HG03039 (cell line): ENCODE results near the gene OBSL1.

ENCODE experiments used
- ATAC-seq: cut with Tn5 transposase; IDR thresholded peaks from one replicate; pipeline ENCODE4 v1.9.1; 2021; ENCODE audit warnings: mild to moderate bottlenecking, moderate library complexity; ENCODE audit not compliant: unreplicated experiment

Gene OBSL1

DNA sequence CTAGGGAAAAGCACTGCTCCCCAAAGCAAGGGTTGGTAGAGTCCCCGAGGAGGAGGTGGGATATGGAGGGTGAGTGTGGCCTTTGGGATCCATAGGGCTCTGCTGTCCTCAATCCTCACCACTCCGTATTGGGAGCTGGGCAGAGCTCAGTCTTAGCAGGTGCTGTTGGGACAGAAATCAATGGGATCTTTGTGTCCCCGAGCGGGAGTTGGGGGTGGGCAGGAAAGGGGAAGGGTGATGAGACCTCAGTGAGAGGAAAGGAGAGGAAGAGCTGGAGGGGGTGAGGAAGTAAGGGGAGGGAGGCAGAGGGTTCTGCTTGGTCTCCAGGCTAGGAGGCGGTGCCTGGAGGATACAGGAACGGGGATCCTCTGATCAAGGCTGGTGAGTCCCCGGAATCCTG, 54.5 kb downstream of the OBSL1 start:
- ATAC-seq = no peak

DNA sequence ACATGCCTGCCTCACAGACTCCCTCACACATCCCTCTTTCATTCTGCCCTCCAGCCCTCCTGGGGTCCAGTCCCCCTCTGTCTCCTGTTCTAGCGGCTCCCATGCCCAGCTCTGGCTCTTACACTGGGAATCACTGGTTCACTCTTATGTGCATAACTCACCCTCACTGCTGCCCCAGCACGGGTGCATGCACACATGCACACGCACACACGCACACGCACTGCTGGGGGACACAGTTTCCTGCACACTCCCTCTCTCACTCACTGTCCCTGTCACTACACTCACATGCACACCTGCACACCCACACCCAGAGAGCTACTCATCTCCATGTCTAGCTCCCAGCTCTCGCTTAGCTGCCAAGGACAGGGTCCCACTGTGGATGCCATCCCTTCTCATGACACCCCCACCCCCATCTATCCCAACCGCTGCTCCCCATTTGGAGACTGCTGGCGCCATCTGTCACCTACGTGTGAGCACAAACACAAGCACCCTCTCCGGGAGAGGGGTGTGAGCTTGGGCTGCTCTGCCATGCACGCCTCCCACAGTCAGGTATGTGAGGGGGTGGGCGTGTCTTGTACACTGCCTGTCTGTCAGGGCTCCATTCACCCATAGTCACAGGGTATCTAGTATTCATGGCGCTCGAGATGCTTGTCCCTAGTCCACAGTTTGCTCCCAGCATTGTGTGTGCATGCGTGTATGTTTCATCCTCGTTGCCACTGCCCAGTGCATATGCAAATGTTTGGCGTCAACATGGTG, 55.3 kb downstream of the OBSL1 start:
- ATAC-seq = no peak

DNA sequence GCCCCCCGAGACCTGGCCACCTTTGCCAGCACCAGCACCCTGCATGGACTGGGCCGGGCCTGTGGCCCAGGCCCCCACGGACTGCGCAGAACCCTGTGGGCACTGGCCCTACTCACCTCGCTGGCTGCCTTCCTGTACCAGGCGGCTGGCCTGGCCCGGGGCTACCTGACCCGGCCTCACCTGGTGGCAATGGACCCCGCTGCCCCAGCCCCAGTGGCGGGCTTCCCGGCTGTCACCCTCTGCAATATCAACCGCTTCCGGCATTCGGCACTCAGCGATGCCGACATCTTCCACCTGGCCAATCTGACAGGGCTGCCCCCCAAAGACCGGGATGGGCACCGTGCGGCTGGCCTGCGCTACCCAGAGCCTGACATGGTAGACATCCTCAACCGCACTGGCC, 56.5 kb downstream of the OBSL1 start:
- no peak for ATAC-seq

DNA sequence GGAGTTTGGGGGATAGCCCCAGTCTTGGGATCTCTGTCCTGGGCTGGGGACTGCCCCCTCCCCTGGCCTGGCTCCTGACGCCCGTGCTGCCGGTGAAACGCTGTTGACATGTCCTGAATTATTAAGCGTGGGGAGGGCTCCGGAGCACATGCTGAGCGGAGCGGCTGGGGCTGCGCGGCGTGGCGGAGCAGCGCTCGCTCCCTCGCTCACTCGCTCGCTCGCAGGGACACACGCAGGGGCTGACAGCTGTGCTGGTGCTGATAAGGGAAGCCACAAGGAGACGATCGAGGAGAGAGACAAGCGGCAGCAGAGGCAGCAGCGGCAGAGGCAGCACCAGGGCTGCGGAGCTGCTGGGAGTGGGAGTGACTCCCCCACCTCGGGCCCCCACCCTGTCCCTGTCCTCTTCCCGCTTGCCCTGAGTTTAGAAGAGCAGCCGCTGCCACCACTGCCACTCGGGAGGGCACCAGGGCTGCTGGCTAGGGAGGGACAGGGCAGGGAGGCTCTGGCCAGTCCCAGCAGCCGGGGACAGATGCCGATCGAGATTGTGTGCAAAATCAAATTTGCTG, 57.1 kb downstream of the OBSL1 start, which contains the start of gene ASIC4:
TSS of gene ASIC4 (plus strand) at position 287 of the 566 bp plus-strand sequence. CDS start at position 530, 243 bp downstream.
- no peak for ATAC-seq

DNA sequence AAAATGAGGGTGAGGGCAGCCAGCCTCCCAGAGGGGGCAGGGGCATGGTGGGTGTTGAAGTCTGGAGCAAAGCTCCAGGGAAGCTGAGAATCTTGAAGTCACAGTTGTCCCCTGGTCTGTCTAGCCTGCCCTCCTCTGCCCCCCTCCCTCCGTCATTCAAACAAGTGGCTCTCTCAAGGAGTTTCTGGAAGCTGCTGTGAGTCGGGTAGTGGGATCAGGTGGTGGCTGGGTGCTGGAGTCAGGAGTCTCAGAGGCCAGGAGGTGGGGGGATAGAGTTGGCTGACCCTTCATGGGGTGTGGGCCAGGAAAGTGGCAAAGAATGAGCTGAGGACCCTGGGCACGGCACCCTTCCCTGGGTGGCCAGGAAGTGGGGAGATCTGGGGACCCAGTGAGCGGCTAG, 57.6 kb downstream of the OBSL1 start:
- no peak for ATAC-seq

DNA sequence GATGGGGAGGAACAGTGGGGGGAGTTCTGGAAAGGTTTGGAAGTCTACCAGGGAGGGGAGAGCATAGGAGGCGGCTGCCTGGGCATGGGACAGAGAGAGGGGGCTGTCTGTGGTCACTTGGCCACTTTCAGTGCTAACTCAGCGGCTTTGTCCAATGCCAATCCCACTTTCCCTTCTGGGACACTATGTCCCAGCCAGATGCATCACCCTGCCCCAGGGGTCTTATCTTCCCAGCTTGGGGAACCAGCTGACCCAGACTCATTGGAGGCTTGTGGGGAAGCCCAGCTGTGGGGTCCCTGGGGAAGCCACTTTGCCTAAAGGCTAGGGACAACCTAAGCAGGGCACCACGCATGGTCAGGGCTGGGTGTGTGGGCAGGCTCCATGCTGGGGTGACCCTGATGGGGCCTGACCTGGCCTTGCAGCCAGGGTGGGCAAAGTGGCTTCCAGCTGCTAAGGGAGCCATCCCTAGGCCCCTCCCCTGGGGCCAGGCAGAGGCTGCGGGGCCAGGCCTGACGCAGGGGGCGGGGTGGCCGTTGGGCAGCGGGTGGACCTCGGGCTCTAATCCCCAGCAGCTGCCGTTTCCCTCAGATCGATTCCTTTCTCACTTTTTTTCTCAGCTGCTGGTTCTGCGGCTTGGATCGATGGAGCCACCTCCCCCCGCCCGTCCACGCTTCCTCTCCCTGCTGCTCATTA, 58.7 kb downstream of the OBSL1 start:
- ATAC-seq = no peak

DNA sequence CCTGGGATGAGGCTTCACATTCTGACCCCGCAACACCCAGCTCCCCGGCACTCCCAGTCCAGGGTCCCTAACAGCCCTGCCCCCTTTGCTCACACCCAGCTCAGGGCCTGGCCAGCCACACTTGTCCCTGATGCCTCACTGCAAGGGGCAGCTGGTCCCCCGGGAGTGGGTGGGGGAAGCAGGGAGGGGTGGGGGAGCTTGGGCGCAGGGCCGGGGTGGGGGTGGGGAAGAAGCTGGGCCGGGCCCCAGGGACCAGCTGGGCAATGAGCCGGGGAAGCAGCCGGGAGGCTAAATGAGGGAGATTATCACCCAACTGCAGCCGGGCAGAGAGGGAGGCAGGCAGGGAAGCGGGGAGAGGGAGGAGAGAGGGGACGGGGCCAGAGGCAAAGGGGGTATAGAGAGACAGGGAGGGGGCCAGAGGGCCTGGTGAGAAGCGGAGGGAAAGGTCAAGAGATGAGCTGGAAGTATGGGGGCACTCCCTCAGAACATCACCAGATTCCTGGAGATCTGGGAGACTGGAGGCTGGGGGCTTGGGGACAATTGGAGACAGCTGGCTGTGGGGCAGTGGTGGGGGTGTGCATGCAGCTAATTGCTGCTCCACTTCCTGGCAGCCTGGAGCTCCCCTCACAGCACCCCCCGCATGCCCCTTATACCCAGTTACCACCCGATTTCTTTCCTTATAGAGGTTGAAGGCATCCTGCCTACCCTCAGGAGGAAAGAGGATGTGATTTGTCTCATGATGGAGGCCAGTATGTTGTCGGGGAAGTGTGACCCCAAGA, 59.6 kb downstream of the OBSL1 start:
- no peak for ATAC-seq

DNA sequence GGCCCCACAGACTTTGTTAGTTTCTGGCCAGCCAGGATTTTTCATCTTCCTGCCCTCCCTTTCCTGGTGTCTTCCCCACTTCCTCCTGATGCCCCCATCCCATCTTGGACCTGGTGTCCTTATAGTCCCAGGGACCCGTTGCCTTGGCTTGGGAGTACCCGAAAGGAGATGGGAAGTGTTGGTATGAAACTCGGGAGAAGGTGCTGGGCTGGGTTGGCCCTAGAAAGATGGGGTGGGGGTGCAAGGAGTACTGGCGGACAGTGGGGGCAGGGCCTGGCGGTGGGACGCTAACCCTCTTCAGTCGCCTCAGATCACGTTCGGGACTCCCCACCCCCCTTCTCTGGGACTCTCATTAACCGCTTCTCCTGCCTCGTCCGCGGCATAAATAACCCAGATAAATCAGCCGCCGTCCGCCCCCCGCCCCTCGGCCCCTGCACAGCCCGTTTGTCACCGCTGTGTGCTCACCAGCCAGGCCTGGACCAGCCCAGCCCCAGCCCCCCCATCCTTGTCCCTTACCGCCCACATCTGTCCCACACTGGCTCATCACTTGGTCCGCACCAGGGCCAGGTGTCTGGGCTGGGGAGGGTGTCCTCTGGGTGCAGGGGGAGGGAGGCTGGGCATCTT, 60.7 kb downstream of the OBSL1 start:
- no peak for ATAC-seq

DNA sequence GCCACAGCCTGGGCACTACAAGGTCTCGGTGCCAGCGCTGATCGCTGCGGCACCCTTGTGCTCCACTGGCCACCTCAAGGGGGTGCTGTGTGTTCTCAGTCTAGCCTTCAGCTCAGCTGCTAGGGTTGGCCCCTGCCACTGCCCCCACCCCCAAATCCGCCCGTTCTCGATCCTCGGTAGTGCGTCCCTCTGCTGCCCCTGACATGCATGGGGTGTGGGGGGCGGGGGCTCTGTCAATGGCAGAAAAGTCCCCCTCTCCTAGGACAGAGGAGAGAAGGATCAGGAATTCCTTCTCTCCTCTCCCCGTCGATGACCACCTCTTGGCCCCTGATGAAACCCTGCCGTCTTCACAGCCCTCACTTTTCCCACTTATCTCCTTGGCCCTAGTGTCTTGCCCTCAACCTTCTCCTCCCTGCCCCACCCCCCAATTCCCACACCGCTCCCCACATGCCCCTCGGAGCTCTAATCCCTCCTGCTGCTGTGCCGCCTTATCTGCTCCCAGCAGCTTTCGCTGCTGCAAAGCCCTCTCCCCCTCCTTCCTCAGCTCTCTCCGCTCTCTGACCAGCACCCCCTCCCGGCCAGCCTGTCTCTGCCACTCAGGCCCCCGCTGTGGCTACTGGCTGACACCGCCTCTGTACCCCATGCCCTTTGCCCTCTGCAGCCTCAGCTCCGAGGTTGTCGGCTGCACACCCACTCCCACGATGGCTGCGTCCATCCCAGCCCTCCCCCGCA, 61.4 kb downstream of the OBSL1 start:
- no peak for ATAC-seq

DNA sequence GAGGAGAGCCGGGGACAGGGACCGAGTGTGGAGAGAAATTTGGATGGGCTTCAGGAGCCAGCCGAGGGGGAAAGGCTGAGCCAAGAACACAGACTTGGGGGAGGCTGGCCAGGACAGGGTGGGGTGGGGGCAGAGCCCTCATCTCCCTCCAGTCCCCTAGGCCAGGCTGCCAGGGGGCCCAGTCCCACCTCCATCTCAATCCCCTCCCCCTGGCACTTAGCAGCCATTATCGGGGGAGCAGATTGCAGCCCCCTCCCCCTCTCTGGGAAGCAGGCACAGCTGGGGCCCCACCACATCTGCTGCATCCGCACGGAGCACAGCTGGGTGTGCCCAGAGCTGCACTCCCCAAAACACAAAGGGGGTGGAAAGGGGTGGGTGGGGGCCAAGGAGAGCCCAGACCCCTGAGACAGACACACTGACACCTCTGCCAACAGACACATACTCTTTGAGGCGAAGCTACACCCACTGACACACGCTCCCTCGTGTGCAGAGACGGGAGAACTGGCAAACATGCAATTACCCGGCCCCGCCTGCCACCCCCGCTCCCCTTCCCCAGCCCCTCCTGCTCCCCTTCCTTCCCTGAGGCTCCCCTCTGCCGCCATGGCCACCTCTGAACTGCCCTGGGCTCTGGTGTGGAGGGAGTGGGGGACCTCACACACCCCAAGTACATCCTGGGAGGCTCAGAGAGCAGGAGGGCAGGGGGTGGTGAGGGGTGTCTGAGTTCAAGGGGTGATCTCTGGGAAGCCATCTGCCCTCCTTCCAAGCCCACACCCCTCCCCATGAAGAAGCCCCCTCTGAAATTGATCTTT, 62.2 kb downstream of the OBSL1 start:
- ATAC-seq = no peak

DNA sequence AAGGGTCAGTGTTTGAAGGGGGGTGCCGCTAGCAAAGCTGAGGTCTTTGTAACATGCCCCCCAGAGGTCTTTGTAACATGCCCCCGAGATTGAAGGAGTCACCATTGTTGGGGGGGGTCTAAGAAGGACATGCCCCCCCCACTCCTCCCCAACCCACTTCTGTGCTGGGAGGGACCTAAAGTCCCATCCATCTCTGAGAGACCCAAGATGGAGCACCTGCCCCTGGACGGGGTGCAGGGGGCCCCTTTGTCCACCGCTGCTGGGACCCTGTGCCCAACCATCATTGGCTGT, 63.0 kb downstream of the OBSL1 start:
- no peak for ATAC-seq

DNA sequence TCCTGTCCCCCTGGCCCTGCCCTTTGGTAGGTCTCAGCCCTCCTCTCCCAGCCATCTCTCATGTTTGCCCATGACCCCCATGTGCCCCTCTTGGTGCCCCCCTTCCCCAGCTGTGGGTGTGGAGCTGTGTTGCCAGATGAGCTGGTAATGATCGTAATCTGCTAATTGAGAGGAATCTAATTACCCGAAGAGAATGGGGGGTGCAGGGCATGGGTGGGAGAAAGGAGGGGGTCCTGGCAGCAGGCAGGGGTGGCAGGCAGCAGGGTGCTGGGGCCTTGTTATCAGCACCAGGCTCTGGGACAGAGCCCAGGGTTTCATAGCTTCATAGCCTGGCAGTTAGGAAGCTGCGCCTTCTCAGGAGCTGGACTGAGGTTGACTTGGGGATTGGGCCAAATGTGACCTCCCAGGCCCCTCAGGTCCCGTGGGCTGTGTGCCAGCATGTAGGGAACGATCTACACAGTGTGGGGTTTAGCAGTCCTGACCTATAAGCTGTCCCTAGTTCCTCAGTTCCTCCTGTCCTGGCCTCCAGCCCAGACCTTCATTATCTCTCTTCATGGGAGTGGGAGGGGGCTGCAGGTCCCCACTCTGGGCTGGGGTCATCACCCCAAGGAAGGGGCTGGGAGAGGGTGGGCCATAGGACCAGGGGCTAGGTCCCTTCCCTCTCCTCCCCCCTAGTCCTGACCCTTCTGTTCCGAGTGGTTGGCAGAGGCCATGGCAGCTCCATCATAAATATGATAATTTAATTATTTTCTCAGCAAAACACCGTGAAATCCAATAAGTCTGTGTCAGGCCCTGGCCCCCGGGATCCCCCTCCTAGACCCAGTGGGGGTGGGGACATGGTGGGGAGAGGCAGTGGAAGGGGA, 63.5 kb downstream of the OBSL1 start:
- no peak for ATAC-seq

DNA sequence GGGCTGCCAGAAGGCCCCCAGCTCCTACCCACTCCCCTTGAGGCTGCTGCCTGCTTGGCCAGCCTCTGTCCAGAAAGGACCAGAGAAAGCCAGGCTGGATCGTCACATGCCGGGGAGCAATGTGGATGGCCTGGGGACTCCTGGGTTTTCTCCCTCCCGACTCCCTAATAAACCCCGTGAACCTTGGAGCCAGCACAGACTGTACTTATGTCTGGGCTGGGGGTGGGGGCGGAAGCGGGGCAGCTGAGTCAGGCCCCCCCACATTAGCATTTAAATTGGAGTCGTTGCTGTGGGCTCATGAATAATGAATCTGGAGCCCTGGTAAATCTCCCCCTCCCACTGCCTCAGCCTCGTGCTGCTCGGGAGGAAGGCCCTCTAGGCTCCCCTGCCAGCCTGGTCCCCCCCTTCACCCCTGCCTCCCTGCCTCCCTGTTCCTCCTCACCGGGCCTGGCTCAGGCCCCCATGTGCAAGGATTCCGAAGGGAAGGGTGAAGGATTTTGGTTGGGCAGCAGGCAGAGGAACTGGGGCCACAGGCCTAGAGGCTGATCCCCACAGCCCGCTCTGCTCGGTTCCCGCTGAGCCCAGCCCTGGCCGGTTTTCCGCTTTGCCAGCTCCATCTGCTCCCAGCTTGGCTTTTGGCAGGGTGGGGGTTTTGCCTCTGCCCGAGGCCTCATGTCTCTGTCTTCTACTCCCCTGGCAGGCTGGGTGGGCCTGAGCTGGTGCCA, 64.4 kb downstream of the OBSL1 start:
- no peak for ATAC-seq

DNA sequence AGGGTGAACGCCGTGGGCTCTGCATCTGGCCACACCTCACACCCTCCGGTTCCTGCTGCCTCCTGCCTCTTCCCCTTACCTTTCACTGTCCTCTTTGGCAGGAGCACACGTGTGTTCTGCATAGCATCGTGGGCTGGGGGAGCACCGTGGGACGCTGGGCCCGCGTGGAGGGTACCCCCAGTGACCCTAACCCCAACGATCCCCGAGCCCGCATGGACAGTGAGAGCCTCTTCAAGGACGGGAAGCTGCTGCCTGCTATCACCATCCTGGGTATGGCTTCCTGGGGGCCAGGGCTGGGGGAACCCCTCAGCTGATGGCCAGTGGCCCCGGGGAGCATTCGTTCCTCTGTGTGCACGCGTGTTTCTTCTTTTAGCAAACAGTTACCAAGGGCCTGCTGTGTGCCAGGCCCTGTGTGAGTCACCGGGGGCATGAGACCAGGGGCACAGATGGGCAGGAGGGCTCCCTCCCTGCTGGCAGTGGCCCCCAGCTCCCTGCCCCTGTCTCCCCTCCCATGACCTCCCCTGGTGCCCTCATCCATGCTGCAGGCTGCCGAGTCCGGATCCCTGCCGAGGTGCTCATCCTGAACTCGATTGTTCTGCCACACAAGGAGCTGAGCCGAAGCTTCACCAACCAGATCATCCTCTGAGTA, 65.1 kb downstream of the OBSL1 start:
- ATAC-seq = no peak

DNA sequence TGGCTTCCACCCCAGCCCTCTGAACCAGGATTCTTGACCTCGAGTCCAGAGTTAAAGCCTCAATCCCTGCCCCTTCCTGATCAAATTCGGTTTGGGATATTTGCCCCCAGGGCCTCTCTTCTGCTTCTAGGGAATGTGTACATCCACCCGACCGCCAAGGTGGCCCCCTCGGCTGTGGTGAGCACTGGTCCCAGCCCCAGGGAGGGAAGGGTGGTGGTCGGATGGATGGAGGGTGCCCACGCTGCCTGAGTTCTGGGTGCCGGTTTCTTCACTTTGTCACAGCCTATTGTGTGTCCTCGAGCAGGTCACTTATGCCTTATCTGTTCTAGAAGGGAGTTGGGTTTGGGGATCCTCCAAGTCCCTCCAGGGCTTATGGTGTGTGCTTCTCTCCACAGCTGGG, 65.8 kb downstream of the OBSL1 start:
- ATAC-seq = no peak

DNA sequence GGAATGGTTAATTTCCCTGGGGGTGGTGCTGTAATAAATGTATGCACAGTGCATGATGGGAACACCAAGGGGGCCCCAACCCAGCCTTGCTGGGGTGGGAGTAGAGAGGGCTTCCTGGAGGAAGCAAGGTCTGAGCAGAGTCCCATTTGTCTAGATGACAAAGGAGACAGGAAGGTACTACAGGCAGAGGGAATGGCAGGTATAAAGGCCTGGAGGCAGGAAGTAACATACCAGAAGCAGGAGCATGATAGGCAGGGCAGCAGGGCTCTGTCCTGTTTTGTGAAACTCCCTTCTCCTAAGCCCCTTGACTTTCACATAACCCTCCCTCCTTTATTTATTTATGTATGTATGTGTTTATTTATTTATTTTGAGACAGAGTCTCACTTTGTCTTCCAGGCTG, 68.7 kb downstream of the OBSL1 start:
- ATAC-seq = no peak

DNA sequence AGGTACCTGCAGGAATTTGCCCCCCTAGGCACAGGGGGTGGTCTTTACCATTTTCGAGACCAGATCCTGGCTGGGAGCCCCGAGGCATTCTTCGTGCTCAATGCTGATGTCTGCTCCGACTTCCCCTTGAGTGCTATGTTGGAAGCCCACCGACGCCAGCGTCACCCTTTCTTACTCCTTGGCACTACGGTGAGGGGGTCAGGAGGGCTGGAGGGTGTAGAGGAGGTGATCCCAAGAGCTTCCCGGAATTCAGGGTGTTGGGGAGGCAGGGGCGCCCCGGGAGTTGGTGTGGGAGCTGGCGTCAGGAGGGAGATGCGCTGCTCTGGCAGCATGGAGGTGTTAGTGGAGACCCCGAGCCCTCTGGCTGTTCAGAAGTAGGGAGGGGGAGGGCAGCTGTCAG, 69.5 kb downstream of the OBSL1 start:
- ATAC-seq = no peak
